GM21717 (cell line): Measurements from ENCODE around the gene CYP17A1.
"Not testable (repeated sequence)": the region's sequence is repeated elsewhere in the genome, so short reads cannot be mapped to it uniquely, and the experiment has no call there.

Experiments used
- ATAC-seq: cut with Tn5 transposase; IDR thresholded peaks from one replicate; pipeline ENCODE4 v1.9.1; 2021; ENCODE audit warnings: mild to moderate bottlenecking, moderate library complexity; ENCODE audit not compliant: unreplicated experiment

The CYP17A1 gene

DNA sequence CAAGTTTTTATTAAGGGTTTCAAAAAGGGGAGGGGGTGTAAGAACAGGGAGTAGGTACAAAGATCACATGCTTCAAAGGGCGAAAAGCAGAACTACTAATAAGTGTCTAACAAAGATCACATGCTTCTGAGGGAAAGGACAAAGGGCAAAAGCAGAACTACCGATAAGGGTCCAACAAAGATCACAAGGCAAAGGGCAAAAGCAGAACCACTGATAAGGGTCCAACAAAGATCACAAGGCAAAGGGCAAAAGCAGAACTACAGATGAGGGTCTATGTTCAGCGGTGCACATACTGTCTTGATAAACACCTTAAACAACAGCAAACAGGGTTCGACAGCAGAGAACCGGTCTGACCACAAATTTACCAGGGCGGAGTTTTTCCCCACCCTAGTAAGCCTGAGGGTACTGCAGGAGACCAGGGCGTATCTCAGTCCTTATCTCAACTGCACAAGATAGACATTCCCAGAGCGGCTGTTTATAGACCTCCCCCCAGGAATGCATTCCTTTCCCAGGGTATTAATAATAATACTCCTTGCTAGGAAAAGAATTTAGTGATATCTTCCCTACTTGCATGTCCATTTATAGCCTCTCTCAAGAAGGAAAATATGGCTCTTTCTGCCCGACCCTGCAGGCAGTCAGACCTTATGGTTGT, 1.2 kb upstream of the CYP17A1 start:
- not testable (repeated sequence) for ATAC-seq

DNA sequence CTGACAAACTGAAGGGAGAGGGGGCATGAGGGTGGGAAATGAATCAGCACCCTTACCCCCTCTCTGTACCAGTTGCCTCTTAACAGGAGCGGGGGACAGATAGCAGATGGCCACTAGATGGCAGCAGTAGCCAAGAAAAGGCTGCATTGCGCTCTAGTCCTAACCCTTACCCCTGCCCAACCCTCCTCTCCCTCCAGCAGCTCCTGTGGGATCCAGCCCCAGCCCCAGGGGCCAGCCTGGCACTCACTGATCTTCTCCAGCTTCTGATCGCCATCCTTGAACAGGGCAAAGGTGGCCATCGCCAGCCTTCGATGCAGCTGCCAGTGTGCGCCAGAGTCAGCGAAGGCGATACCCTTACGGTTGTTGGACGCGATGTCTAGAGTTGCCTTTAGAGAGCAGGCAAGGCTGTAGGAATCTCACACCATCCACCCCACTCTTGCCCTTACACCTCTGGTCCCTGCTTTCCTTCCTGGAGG, 2.2 kb downstream of the CYP17A1 start:
- peak; percentile 56 for ATAC-seq

- ATAC-seq: no peak
These were observed 3.1 kb downstream of the CYP17A1 start for GRCh38 chr10:102834143-102834542.

GRCh38 chr10:102832987-102833386, 4.2 kb downstream of the CYP17A1 start:
- no peak for ATAC-seq

DNA sequence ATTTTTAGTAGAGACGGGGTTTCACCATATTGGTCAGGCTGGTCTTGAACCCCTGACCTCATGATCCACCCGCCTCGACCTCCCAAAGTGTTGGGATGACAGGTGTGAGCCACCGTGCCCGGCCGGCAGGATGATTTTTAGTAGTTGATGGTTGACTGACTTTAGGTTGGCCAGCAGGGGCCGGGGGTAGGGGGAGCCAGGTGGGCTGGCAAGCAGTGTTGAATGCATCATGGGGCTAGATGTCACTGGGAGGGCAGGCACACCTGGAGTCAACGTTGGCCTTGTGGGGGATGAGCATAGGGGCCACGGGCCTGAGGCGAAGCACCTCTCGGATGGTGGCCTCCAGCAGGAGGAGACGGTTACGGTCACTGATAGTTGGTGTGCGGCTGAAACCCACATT, 5.0 kb downstream of the CYP17A1 start:
- no peak for ATAC-seq

GRCh38 chr10:102831322-102832071, 5.7 kb downstream of the CYP17A1 start:
- no peak for ATAC-seq

DNA sequence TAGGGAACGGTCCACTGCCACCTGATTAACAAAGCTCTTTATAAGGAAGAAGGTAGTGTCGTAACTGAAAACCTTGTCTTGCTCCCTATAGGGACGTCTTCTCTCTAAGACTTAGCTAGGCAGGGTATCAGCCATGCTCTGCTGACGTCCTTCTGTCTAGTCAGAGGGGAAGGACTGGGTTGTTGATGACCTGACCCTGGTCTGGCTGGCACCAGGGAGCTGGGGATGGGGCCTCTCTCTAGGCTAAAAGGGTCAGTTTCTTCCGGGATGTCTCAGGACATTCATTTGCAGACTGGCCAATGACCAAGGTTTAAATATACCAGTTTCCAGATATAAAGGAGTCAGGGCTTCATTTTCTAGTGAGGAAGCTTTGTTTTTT, 9.6 kb downstream of the CYP17A1 start:
- ATAC-seq: no peak

DNA sequence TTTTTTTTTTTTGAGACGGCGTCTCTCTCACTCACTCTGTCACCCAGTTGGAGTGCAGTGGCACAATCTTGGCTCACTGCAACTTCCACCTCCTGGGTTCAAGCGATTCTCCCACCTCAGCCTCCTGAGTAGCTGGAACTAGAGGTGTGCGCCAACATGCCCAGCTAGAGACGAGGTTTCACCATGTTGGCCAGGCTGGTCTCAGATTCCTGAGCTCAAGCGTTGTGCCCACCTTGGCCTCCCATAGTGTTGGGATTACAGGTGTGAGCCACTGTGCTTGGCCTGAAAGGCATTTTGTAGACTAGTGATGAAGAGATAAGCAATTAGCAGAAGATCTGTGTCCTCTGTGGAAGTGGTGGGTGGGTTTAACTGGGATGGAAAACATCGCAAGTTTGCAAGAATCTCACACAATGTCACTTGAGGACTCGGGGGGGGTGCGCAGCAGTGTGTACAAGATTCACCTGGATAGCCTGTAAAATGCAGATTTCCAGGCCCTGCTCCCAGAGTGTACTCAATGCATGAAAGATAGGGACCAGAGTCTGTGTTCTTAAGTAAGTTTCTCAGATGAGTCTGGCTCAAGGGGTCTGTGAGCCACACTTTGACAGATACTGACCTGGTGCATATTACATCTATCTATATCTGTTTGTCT, 10.9 kb downstream of the CYP17A1 start:
- ATAC-seq: no peak

- no peak for ATAC-seq
These were observed 12.5 kb downstream of the CYP17A1 start for GRCh38 chr10:102824664-102825063.

- no peak for ATAC-seq
These were observed 15.0 kb downstream of the CYP17A1 start for GRCh38 chr10:102822222-102822621.

DNA sequence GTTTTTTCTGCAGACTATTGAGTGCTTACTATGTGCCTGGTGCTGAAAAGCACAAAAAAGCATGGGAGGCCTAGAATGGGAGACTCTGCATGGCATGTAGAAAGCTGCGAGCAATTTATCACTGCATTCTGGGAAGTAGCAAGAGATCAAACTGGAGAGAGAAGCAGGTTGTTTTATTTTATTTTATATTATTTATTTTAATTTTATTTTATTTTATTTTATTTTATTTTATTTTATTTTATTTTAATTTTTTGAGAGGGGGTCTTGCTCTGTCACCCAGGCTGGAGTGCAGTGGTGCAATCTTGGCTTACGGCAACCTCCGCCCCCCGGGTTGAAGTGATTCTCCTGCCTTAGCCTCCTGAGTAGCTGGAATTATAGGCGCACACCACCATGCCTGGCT, 17.2 kb downstream of the CYP17A1 start:
- ATAC-seq: not testable (repeated sequence)

DNA sequence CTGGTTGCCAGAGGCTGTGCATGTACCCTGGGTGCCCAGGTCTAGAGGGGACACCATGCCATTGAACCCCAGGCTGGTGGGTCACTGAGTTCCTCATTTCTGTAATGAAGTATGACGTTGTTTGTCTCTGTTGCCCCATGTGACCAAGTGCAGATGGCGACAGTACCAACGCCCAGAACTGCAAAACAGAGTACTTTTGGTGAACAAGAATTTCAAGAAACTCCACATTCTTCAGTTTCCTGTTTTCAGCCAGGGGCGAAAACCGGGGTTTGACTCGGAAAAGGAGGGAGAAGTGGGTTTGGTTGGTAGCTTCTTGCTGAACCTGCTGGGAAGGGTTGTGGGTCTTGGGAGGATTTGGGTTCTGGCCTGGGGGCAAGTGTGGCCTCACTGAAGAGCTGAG, 18.2 kb downstream of the CYP17A1 start:
- no peak for ATAC-seq

DNA sequence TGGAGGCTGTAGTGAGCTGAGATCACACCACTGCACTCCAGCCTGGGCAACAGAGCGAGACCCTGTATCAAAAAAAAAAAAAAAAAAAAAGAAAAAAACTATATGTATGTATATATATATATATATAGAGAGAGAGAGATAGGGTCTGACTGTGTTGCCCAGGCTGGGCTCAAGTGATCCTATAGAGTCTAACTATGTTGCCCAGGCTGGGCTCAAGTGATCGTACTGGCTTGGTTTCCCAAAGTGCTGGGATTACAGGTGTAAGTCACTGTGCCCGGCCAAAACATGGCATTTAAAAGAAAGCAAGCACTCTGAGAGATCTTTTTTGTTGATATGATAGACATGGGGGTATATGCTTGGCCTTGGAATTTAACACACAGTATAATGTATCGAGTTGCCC, 20.0 kb downstream of the CYP17A1 start:
- no peak for ATAC-seq

DNA sequence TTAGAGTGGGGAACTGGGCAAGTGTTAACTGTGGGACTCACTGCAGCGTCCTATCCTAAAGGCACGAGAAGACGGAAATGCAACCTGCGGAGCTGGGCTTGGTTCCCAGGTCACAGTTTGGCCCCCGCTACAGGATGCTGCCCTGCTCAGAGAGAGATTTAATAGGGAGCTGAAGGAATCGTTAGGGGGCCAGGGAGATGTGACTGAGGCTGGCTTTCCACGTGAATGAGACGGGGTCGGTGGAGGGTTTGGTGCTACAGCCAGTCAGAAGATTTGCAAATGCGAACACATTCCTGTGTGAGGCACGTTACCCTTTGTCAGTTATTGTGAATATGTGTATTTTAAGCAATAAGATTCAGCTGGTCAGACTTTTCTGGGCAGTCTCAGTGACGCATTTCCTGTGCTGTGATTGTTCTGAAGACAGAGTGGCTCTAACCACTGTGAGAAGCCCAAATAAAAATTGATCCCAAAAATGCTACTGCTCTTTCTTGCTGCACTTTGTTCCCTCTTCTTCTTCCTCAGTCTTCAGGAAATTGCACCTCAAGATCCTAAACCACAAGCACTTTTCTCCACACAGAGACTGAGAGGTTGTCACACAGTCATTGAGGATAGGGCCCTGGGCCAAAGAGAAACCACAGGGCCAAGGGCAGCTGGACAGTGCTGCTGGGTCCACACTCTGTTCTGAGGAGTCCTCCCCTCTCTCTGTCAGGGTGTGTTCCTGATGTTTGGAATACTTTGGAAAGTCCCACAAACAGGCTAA, 21.2 kb downstream of the CYP17A1 start:
- ATAC-seq: no peak

DNA sequence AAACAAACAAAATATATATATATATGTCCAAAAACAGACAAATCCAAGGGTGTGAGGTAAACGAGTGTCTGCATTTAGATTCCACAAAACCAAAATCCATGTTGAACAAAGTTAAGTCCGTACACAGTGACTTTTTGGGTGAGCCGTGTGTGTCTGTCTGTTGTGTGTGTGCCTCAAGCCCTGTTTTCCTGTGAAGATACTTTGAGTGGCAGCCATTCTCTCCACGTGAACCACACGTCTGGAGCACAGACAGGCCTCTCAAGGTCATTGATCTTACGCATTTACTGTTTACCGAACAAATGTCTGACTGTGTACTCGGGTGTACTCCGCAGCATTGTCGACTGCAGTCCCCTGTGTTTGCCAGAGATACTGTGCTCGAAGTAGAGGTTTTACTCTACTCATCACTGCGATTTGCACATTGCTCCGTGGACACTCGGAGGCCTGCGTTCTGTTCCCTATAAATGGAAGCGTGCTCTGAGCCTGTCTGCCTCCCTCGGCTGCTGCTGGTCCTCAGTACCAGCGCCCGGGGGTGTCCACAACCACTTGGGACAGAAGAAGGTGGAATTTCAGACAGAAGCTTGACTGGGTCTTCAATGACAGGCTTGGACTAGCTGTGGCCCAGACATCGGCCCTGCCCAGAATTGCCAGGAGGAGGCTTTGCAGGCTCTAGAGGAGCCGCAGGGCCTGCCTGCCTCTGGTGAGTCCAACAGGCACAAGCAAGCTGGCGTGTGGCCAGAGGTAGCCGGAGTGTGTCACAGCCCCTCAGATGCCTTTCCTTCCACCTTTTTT, 22.1 kb downstream of the CYP17A1 start:
- no peak for ATAC-seq

GRCh38 chr10:102814453-102814871, 22.8 kb downstream of the CYP17A1 start:
- ATAC-seq: no peak

GRCh38 chr10:102813734-102814452, 23.3 kb downstream of the CYP17A1 start:
- ATAC-seq: no peak

GRCh38 chr10:102813017-102813541, 24.1 kb downstream of the CYP17A1 start:
- ATAC-seq: no peak

- no peak for ATAC-seq
These were observed 24.9 kb downstream of the CYP17A1 start for GRCh38 chr10:102812231-102812876.
